Loucy (cell line): ENCODE results near the gene AARS1.
A peak's percentile ranks its signal among the peaks of the same experiment; 100 is the strongest.

ENCODE experiments used
- H2AFZ ChIP-seq: fragments of 200-600 bp; sonication (generic); 2 replicates; pipeline ENCODE4 v1.6.0; 2016; ENCODE audit warnings: antibody characterized with exemption, mild to moderate bottlenecking, low read length, moderate library complexity
- H3F3A ChIP-seq: fragments of 200-600 bp; 2 replicates; pipeline ENCODE4 v1.6.0; 2016; ENCODE audit warnings: antibody characterized with exemption, low read depth, mild to moderate bottlenecking
- H3K27me3 ChIP-seq: fragments of 200-600 bp; sonication (generic); 2 replicates; pipeline ENCODE4 v1.6.1; 2014; ENCODE audit warnings: low read length, mild to moderate bottlenecking; ENCODE audit not compliant: insufficient read depth, poor library complexity, severe bottlenecking
- H3K36me3 ChIP-seq: fragments of 200-600 bp; sonication (generic); 2 replicates; pipeline ENCODE4 v1.6.1; 2016; ENCODE audit warnings: low read length; ENCODE audit not compliant: insufficient read depth
- H3K4me1 ChIP-seq: fragments of 200-600 bp; sonication (generic); 2 replicates; pipeline ENCODE4 v1.5.1; 2014; ENCODE audit warnings: low read length, mild to moderate bottlenecking; ENCODE audit not compliant: insufficient read depth, poor library complexity, severe bottlenecking
- H3K4me2 ChIP-seq: fragments of 200-600 bp; sonication (generic); 2 replicates; pipeline ENCODE4 v1.6.0; 2014; ENCODE audit warnings: antibody characterized with exemption, low read length, low read depth, mild to moderate bottlenecking; ENCODE audit not compliant: poor library complexity, severe bottlenecking
- H3K4me3 ChIP-seq: fragments of 200-600 bp; sonication (generic); 2 replicates; pipeline ENCODE4 v1.5.1; 2014; ENCODE audit warnings: low read length, mild to moderate bottlenecking, mixed read lengths; ENCODE audit not compliant: poor library complexity, severe bottlenecking
- H3K79me2 ChIP-seq: fragments of 200-600 bp; sonication (generic); 2 replicates; pipeline ENCODE4 v1.6.1; 2014; ENCODE audit warnings: low read length; ENCODE audit not compliant: insufficient read depth
- H3K9ac ChIP-seq: fragments of 200-600 bp; sonication (generic); 2 replicates; pipeline ENCODE4 v1.6.0; 2014; ENCODE audit warnings: mild to moderate bottlenecking, low read depth, low read length, moderate library complexity; ENCODE audit not compliant: poor library complexity, severe bottlenecking
- H3K9me2 ChIP-seq: fragments of 200-600 bp; sonication (generic); replicated peaks from 2 replicates; pipeline ENCODE4 v1.6.1; 2016; ENCODE audit warnings: low read depth, low read length, mixed read lengths
- H3K9me3 ChIP-seq: fragments of 200-600 bp; sonication (generic); 2 replicates; pipeline ENCODE4 v1.6.1; 2014; ENCODE audit warnings: mild to moderate bottlenecking, antibody characterized with exemption, low read length, low read depth; ENCODE audit not compliant: insufficient read depth
- H4K20me1 ChIP-seq: fragments of 200-600 bp; sonication (generic); 2 replicates; pipeline ENCODE4 v1.6.0; 2014; ENCODE audit warnings: antibody characterized with exemption, low read length, mild to moderate bottlenecking; ENCODE audit not compliant: insufficient read depth, poor library complexity, severe bottlenecking
- CTCF ChIP-seq: fragments of 200-600 bp; sonication (generic); conservative IDR thresholded peaks from 2 replicates; pipeline ENCODE4 v1.5.1; 2014; ENCODE audit warnings: mild to moderate bottlenecking, antibody characterized with exemption, low read length
- EZH2phosphoT487 ChIP-seq: fragments of 200-600 bp; IDR thresholded peaks from 2 replicates; pipeline ENCODE4 v1.6.1; 2018; ENCODE audit warnings: antibody characterized with exemption, mild to moderate bottlenecking, moderate library complexity, borderline replicate concordance

AARS1 gene

GRCh38 chr16:70331588-70332358, 42.5 kb upstream of the AARS1 start:
- H3F3A ChIP-seq = no peaks in the 10 kb centered on the region

GRCh38 chr16:70331091-70331490, 41.8 kb upstream of the AARS1 start:
- Histone ChIP-seq H3K4me3 (no peak overlapping the region), H3K9me2 (no peaks in the 10 kb centered on the region), H3K36me3 (peaks cover 43% of the 10 kb centered on the region; the same call in 1 of the 2 replicates), H3K4me1 (no peaks in the 10 kb centered on the region), H3F3A (no peaks in the 10 kb centered on the region), H3K9ac (no peak overlapping the region), H3K27me3 (no peaks in the 10 kb centered on the region), H3K4me2 (no peak overlapping the region), H3K9me3 (no peaks in the 10 kb centered on the region), H3K79me2 (no peaks in the 10 kb centered on the region), H4K20me1 (no peaks in the 10 kb centered on the region), H2AFZ (no peak overlapping the region)
- TF ChIP-seq CTCF = no peak

More at GRCh38 chr16:70331588-70332358, 42.5 kb upstream of the AARS1 start:
- no peak for TF ChIP-seq EZH2phosphoT487
- peak; percentile 60 for TF ChIP-seq CTCF
- Histone ChIP-seq H3K27me3 (no peaks in the 10 kb centered on the region), H3K4me1 (no peaks in the 10 kb centered on the region), H3K4me3 (no peak overlapping the region), H3K4me2 (no peak overlapping the region), H2AFZ (no peak overlapping the region), H3K9me3 (no peaks in the 10 kb centered on the region), H3K9me2 (no peaks in the 10 kb centered on the region), H3K79me2 (no peaks in the 10 kb centered on the region), H3K9ac (no peak overlapping the region), H4K20me1 (no peaks in the 10 kb centered on the region), H3K36me3 (peaks cover 43% of the 10 kb centered on the region; the same call in 1 of the 2 replicates)

- H3F3A ChIP-seq = no peaks in the 10 kb centered on the region
- H3K27me3 ChIP-seq = no peaks in the 10 kb centered on the region
These were observed 35.9 kb upstream of the AARS1 start for GRCh38 chr16:70324998-70325747.

More at GRCh38 chr16:70324998-70325747, 35.9 kb upstream of the AARS1 start:
- Histone ChIP-seq H3K4me1 (no peaks in the 10 kb centered on the region), H3K4me3 (no peak overlapping the region), H3K9me3 (no peaks in the 10 kb centered on the region), H3K36me3 (peaks cover 31% of the 10 kb centered on the region; the same call in 1 of the 2 replicates), H3K79me2 (no peaks in the 10 kb centered on the region), H4K20me1 (no peaks in the 10 kb centered on the region), H3K9me2 (no peaks in the 10 kb centered on the region), H3K9ac (no peak overlapping the region), H3K4me2 (no peak overlapping the region), H2AFZ (no peak overlapping the region)
- TF ChIP-seq CTCF (no peak), EZH2phosphoT487 (no peak)
